Stomach (tissue), 4 donors: ENCODE measurements around the gene RNF224.

Experiments used
- CTCF ChIP-seq, 7 experiments: fragments of 450-650 bp in 4 of 7; fragments of 200-600 bp in 3 of 7; sonication (generic) in 3 of 7; IDR thresholded peaks; one replicate each; pipeline ENCODE4 v1.5.1; 2016 to 2019; ENCODE audit warnings: antibody characterized with exemption in 7 of 7, control low read depth in 2 of 7, mild to moderate bottlenecking in 1 of 7
- POLR2A ChIP-seq, 4 donors: fragments of 450-650 bp; IDR thresholded peaks; one replicate each; pipeline ENCODE4 v1.6.1; 2016; ENCODE audit warnings: antibody characterized with exemption in 4 of 4, control low read depth in 2 of 4, mild to moderate bottlenecking in 1 of 4, moderate library complexity in 1 of 4

DNA sequence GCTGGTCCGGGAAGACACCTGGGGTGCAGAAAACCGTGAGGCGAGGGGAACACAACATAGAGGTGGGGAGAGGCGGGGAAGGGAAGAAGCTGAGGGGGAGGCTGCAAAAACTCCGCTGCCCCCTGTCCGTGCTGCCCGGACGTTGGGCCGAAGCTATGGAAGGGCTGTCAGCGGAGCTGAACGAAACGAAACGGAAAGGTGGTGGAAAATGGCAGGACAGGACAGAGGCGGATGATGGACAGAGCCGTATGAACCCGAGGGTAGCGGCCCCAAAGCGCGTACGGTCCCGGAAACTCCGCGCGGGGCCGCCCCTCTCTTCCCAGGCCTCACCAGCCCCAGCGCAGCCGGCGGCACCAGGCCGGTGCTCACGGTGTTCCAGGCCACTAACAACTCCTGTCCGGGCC lies 39.2 kb upstream of the RNF224 start:
- TF ChIP-seq POLR2A (IDR thresholded peaks at IDR 0.05) (no peak), CTCF (IDR thresholded peaks at IDR 0.05) (no peak)
